ENCODE data around the gene KLK15. TPM values are rescaled to one million over a fixed set of nuclear protein-coding genes. Genes with fewer than 3 reads are reported as not detected.

The KLK15 gene
- total RNA-seq, 1 experiment from 2014 or later, result not detected

DNA sequence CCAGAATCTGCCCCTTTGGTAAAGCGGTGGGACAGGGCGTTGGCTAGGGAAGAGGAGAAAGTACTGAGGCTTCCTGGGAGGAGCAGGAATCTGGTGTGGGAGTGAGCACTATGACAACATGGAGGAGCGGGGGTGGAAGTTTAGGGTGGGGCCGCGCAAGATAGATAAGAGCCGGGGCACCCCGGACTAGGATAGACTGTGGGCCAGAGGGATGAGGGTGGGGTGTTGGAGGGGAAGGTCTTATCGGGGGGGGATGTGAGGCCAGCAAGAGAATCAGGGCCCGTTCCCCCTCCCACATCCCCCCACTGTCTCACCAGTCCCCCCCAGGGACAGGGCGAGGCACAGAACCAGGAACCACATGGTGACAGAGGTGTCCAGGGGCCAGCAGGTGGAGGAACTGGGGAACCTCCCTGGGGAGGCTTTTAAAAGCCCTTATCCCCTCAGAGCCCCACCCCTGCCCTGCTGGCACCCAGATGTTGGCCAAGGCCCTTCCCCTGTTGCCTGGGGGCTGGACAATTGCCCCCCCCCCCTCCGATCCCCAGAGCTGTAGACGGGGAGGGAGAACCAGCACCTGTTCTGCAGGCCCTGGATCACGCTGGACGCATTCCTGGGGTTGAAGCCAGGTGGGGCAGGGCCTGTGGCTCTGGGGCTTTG lies 9.9 kb downstream of the KLK15 start, which contains the start of gene KLK1:
Gene KLK1, minus strand, starts transcription at position 399 of the 654 bp plus-strand sequence. Its CDS starts 39 bp downstream, at position 360.
- no peak for DNase-seq
- no peak within 1 kb of the TSS for H3K4me3 Mint-ChIP-seq (ENCODE audit: low read depth, unreplicated experiment)
- no TSS peak for BruUV-seq (replicated peaks)
- no peaks in the 10 kb centered on the region for H3K36me3 Mint-ChIP-seq (ENCODE audit: insufficient read depth, unreplicated experiment)
- intact Hi-C loops (cut with micrococcal nuclease; ENCODE audit: unreplicated experiment), result no loop called here
- TF ChIP-seq, protein P1, sequence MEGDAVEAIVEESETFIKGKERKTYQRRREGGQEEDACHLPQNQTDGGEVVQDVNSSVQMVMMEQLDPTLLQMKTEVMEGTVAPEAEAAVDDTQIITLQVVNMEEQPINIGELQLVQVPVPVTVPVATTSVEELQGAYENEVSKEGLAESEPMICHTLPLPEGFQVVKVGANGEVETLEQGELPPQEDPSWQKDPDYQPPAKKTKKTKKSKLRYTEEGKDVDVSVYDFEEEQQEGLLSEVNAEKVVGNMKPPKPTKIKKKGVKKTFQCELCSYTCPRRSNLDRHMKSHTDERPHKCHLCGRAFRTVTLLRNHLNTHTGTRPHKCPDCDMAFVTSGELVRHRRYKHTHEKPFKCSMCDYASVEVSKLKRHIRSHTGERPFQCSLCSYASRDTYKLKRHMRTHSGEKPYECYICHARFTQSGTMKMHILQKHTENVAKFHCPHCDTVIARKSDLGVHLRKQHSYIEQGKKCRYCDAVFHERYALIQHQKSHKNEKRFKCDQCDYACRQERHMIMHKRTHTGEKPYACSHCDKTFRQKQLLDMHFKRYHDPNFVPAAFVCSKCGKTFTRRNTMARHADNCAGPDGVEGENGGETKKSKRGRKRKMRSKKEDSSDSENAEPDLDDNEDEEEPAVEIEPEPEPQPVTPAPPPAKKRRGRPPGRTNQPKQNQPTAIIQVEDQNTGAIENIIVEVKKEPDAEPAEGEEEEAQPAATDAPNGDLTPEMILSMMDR (IDR thresholded peaks at IDR 0.05; ENCODE audit: unreplicated experiment), result no peak
- CTCF ChIA-PET, result no interaction called here
- H3K27ac Mint-ChIP-seq (ENCODE audit: unreplicated experiment), result no peak within 1 kb of the TSS
- H3K27me3 Mint-ChIP-seq (ENCODE audit: unreplicated experiment), result peaks cover 84% of the 10 kb centered on the region
- no peaks in the 10 kb centered on the region for H3K9me3 Mint-ChIP-seq (ENCODE audit: low read depth, unreplicated experiment)
- H3K4me1 Mint-ChIP-seq (ENCODE audit: low read depth, unreplicated experiment), result peaks cover 19% of the 10 kb centered on the region

GRCh38 chr19:50822661-50823208 lies 10.6 kb downstream of the KLK15 start:
- peaks cover 85% of the 10 kb centered on the region for H3K27me3 Mint-ChIP-seq (ENCODE audit: unreplicated experiment)
- H3K36me3 Mint-ChIP-seq (ENCODE audit: insufficient read depth, unreplicated experiment), result no peaks in the 10 kb centered on the region
- H3K4me3 Mint-ChIP-seq (ENCODE audit: low read depth, unreplicated experiment), result no peak overlapping the region
- TF ChIP-seq, protein P1 (IDR thresholded peaks at IDR 0.05; ENCODE audit: unreplicated experiment), result no peak
- no peaks in the 10 kb centered on the region for H3K9me3 Mint-ChIP-seq (ENCODE audit: low read depth, unreplicated experiment)
- no peak overlapping the region for H3K27ac Mint-ChIP-seq (ENCODE audit: unreplicated experiment)
- BruUV-seq (replicated peaks), result no TSS peak
- H3K4me1 Mint-ChIP-seq (ENCODE audit: low read depth, unreplicated experiment), result peaks cover 19% of the 10 kb centered on the region
- CTCF ChIA-PET, result no interaction called here
- intact Hi-C loops (cut with micrococcal nuclease; ENCODE audit: unreplicated experiment), result no loop called here
- no peak for DNase-seq

DNA sequence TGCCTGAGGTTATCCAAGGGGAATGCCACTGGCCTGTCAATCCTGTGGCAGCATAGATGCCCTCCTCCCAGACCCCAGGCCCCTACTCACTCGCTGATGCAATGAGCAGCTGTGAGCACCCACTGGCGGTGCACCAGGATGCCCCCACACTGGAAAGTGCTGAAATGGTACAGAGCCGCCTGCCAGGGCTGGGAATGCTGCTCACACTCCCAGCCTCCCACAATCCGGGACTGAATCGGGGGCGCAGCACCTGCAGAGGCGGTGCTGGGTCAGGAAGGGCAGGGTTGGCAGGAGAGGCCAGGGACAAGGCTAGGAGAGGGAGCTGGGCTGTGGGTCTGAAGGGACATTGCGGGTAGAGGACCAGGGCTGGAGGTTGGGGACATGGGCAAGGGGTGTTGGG lies 11.8 kb downstream of the KLK15 start:
- no TSS peak for BruUV-seq (replicated peaks)
- DNase-seq, result no peak
- CTCF ChIA-PET, result interaction anchor here (0.6 kb wide), 1 partner anchor 83 kb away, joined by 5 read pairs; no protein-coding TSS in a partner anchor
- H3K27me3 Mint-ChIP-seq (ENCODE audit: unreplicated experiment), result peaks cover 85% of the 10 kb centered on the region
- no peaks in the 10 kb centered on the region for H3K9me3 Mint-ChIP-seq (ENCODE audit: low read depth, unreplicated experiment)
- no peak overlapping the region for H3K27ac Mint-ChIP-seq (ENCODE audit: unreplicated experiment)
- intact Hi-C loops (cut with micrococcal nuclease; ENCODE audit: unreplicated experiment), result no loop called here
- no peaks in the 10 kb centered on the region for H3K36me3 Mint-ChIP-seq (ENCODE audit: insufficient read depth, unreplicated experiment)
- peaks cover 19% of the 10 kb centered on the region for H3K4me1 Mint-ChIP-seq (ENCODE audit: low read depth, unreplicated experiment)
- no peak overlapping the region for H3K4me3 Mint-ChIP-seq (ENCODE audit: low read depth, unreplicated experiment)
- TF ChIP-seq, protein P1 (IDR thresholded peaks at IDR 0.05; ENCODE audit: unreplicated experiment), result no peak

DNA sequence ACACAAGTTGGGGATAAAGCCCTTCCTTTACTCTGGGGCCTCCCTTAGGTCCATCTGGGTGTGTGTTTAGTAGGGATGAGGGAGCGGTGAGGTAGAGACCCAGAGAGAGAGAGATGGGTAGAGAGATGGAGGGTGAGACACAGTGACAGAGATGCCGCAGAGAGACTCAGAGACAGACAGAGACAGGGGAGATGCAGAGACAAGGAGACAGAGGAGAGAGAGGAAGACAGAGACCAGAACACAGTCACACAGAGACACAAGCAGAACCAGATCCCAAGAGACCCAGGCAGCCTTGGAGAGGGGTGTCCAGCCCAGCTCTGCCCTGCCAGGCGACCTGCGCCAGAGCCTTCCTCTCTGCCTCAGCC lies 12.1 kb downstream of the KLK15 start:
- peaks cover 85% of the 10 kb centered on the region for H3K27me3 Mint-ChIP-seq (ENCODE audit: unreplicated experiment)
- no peak overlapping the region for H3K27ac Mint-ChIP-seq (ENCODE audit: unreplicated experiment)
- H3K4me3 Mint-ChIP-seq (ENCODE audit: low read depth, unreplicated experiment), result no peak overlapping the region
- intact Hi-C loops (cut with micrococcal nuclease; ENCODE audit: unreplicated experiment), result no loop called here
- H3K36me3 Mint-ChIP-seq (ENCODE audit: insufficient read depth, unreplicated experiment), result no peaks in the 10 kb centered on the region
- no peaks in the 10 kb centered on the region for H3K9me3 Mint-ChIP-seq (ENCODE audit: low read depth, unreplicated experiment)
- BruUV-seq (replicated peaks), result no TSS peak
- peaks cover 19% of the 10 kb centered on the region for H3K4me1 Mint-ChIP-seq (ENCODE audit: low read depth, unreplicated experiment)
- TF ChIP-seq, protein P1 (IDR thresholded peaks at IDR 0.05; ENCODE audit: unreplicated experiment), result no peak
- DNase-seq, result no peak
- CTCF ChIA-PET, result interaction anchor here (0.6 kb wide), 1 partner anchor 84 kb away, joined by 5 read pairs; no protein-coding TSS in a partner anchor

All from Calu3 (cell line).